ENCODE results near the gene GAMT. TPM values are rescaled to one million over a fixed set of nuclear protein-coding genes. Genes with fewer than 3 reads are reported as not detected.

GAMT gene
- total RNA-seq, 3 donors from 2014 or later, result 1.6 to 7.0 (median 2.1) TPM

- DNase-seq (no peak), ATAC-seq (no peak)
- intact Hi-C loops (cut with DNase I, micrococcal nuclease), result no loop called here
- no peak overlapping the region for H3K4me3 ChIP-seq
- no peak for TF ChIP-seq CTCF (IDR thresholded peaks at IDR 0.05)
- H3K9me3 ChIP-seq, result no peaks in the 10 kb centered on the region
- H3K36me3 ChIP-seq (ENCODE audit: low read depth), result no peaks in the 10 kb centered on the region
- H3K4me1 ChIP-seq (ENCODE audit: low read depth), result peaks cover 15% of the 10 kb centered on the region
These were observed 1.2 kb upstream of the GAMT start for GRCh38 chr19:1402411-1403070.

- DNase-seq (no peak), ATAC-seq (no peak)
- no peak for TF ChIP-seq CTCF (IDR thresholded peaks at IDR 0.05)
- intact Hi-C loops (cut with DNase I, micrococcal nuclease), result no loop called here
- H3K4me3 ChIP-seq, result no peak overlapping the region
- no peaks in the 10 kb centered on the region for H3K36me3 ChIP-seq (ENCODE audit: low read depth)
- no peaks in the 10 kb centered on the region for H3K9me3 ChIP-seq
- H3K4me1 ChIP-seq (ENCODE audit: low read depth), result peaks cover 15% of the 10 kb centered on the region
These were observed 511 bp upstream of the GAMT start for GRCh38 chr19:1401889-1402217.

GRCh38 chr19:1400281-1401137 is 833 bp downstream of the GAMT start:
- Histone ChIP-seq H3K9me3 (no peaks in the 10 kb centered on the region), H3K36me3 (ENCODE audit: low read depth) (no peaks in the 10 kb centered on the region), H3K4me3 (peak overlapping the region; percentile 24), H3K4me1 (ENCODE audit: low read depth) (peaks cover 11% of the 10 kb centered on the region)
- intact Hi-C loops (cut with DNase I, micrococcal nuclease), result no loop called here
- no peak for TF ChIP-seq CTCF (IDR thresholded peaks at IDR 0.05)
- no peak for DNase-seq
- peak; percentile 34 for ATAC-seq

GRCh38 chr19:1399745-1400144 is 1.6 kb downstream of the GAMT start:
- Histone ChIP-seq H3K36me3 (ENCODE audit: low read depth) (no peaks in the 10 kb centered on the region), H3K4me1 (ENCODE audit: low read depth) (peaks cover 11% of the 10 kb centered on the region), H3K4me3 (no peak overlapping the region), H3K9me3 (no peaks in the 10 kb centered on the region)
- no peak for TF ChIP-seq CTCF (IDR thresholded peaks at IDR 0.05)
- DNase-seq, result no peak
- no peak for ATAC-seq
- intact Hi-C loops (cut with DNase I, micrococcal nuclease), result no loop called here

GRCh38 chr19:1399079-1399478 is 2.3 kb downstream of the GAMT start:
- ATAC-seq (no peak), DNase-seq (no peak)
- Histone ChIP-seq H3K4me1 (ENCODE audit: low read depth) (peaks cover 11% of the 10 kb centered on the region), H3K4me3 (no peak overlapping the region), H3K36me3 (ENCODE audit: low read depth) (no peaks in the 10 kb centered on the region), H3K9me3 (no peaks in the 10 kb centered on the region)
- intact Hi-C loops (cut with DNase I, micrococcal nuclease), result no loop called here
- TF ChIP-seq CTCF (IDR thresholded peaks at IDR 0.05), result no peak

Data from mucosa of descending colon (tissue), 3 donors.